Subcutaneous adipose tissue (tissue), 4 donors: ENCODE data around the gene CLDN20. TPM values are rescaled to one million over a fixed set of nuclear protein-coding genes. Genes with fewer than 3 reads are reported as not detected.

ENCODE experiments used
- CTCF ChIP-seq: fragments of 450-650 bp; IDR thresholded peaks from one replicate; pipeline ENCODE4 v1.5.1; 2016; ENCODE audit warnings: low read depth, mild to moderate bottlenecking, control low read depth, antibody characterized with exemption, moderate library complexity
- total RNA-seq, 4 donors: library from RNA; depleted of rRNA; stranded (reverse); fragments of >200 nt; gene quantifications; one replicate each; pipeline ENCODE4 v1.1.0, GENCODE V29; 2016

CLDN20 gene
- total RNA-seq, 4 donors from 2014 or later, result not detected

GRCh38 chr6:155256122-155256795 lies 7.6 kb upstream of the CLDN20 start:
- TF ChIP-seq CTCF, result no peak

GRCh38 chr6:155257796-155258195 lies 6.0 kb upstream of the CLDN20 start:
- no peak for TF ChIP-seq CTCF

- TF ChIP-seq CTCF, result no peak
Measured at GRCh38 chr6:155259204-155259603, 4.6 kb upstream of the CLDN20 start.

GRCh38 chr6:155259897-155260296 lies 3.9 kb upstream of the CLDN20 start:
- no peak for TF ChIP-seq CTCF

- no peak for TF ChIP-seq CTCF
Measured at GRCh38 chr6:155260686-155261085, 3.1 kb upstream of the CLDN20 start.

GRCh38 chr6:155261111-155261900 lies 2.5 kb upstream of the CLDN20 start:
- no peak for TF ChIP-seq CTCF

GRCh38 chr6:155262655-155263054 lies 1.2 kb upstream of the CLDN20 start:
- TF ChIP-seq CTCF, result no peak
